ENCODE data around the gene FAM124A. TPM values are rescaled to one million over a fixed set of nuclear protein-coding genes. Genes with fewer than 3 reads are reported as not detected.

Gene FAM124A
- total and polyA plus RNA-seq, 2 donors (not counting 3 experiments of a cell fraction or from before 2014, with no cell fraction given) = 3.8 to 9.9 TPM

DNA sequence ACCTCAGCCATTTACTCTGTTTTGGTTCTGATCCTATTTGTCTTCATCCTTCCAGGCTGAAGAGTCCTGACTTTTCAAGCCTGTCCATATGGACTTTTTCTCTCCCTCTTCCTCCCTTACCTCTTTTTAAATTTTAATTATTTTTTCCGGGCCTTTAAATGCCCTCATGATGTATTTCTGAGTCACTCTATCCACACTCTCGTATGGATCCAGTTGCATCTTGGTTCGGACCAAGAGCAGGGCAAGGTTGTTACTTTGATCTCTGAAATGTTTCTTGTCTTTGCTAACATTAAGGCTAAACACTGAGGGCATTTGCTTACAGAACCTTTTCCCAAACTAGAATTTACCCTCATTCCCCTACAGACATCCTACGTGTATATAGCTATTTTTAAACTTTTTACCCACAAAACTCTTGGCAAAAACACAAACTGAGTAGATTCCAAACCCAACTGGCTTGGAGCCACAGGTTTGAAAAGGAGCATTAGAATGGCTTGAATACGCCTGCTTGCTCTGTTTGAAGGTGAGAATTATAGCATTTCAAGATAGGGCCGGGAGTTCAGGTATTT, 69.9 kb downstream of the FAM124A start:
- Histone ChIP-seq H3K4me2 (ENCODE audit: insufficient read depth, low read length) (no peak overlapping the region), H3K9ac (replicated peaks; ENCODE audit: extremely low read depth, insufficient read depth, low read length) (no peak overlapping the region), H3K4me3 (replicated peaks in 1 of 3; ENCODE audit: insufficient read depth in 1 of 3, low read depth in 1 of 3, low read length in 3 of 3) (no peak overlapping the region), H2AFZ (ENCODE audit: low read depth, low read length) (no peak overlapping the region), H3K27me3 (ENCODE audit: control insufficient read depth in 2 of 2, insufficient read depth in 2 of 2, low read length in 2 of 2) (peaks cover 0 to 5% of the 10 kb centered on the region in 2 experiments), H3K9me1 (replicated peaks; ENCODE audit: control insufficient read depth, extremely low read depth, insufficient read depth, low read length) (no peaks in the 10 kb centered on the region), H3K9me3 (replicated peaks; ENCODE audit: control insufficient read depth, insufficient read depth, low read length) (no peaks in the 10 kb centered on the region), H3K79me2 (ENCODE audit: control insufficient read depth, insufficient read depth, low read length) (no peaks in the 10 kb centered on the region), H3K4me1 (ENCODE audit: control insufficient read depth, extremely low read depth, insufficient read depth, low read length) (no peaks in the 10 kb centered on the region), H3K27ac (ENCODE audit: insufficient read depth, low read depth, low read length) (no peak overlapping the region), H4K20me1 (replicated peaks; ENCODE audit: control insufficient read depth, extremely low read depth, insufficient read depth, low read length) (no peaks in the 10 kb centered on the region), H3K36me3 (ENCODE audit: control insufficient read depth in 2 of 2, extremely low read depth in 1 of 2, insufficient read depth in 2 of 2, low read length in 2 of 2) (no peaks in the 10 kb centered on the region)
- no peak for DNase-seq (ENCODE audit: low read depth, low spot score)
- FAIRE-seq = no peak
- ChIA-PET POLR2A (no interaction called here), CTCF (interaction anchor here (0.6 kb wide), 1 partner anchor 167 kb away, joined by 3 read pairs; no protein-coding TSS in a partner anchor)
- TF ChIP-seq GATA2 (IDR thresholded peaks at IDR 0.05; ENCODE audit: insufficient read depth, insufficient read length, low read depth, low read length) (no peak), POLR2A (IDR thresholded peaks at IDR 0.05; ENCODE audit: low read depth, low read length) (no peak), MYC (IDR thresholded peaks at IDR 0.05; ENCODE audit: low read depth, low read length) (no peak), EZH2 (IDR thresholded peaks at IDR 0.05; ENCODE audit: borderline replicate concordance, low read depth, low read length, severe bottlenecking) (no peak), MAX (IDR thresholded peaks at IDR 0.05; ENCODE audit: insufficient read depth, insufficient read length) (no peak), JUN (IDR thresholded peaks at IDR 0.05; ENCODE audit: borderline replicate concordance, insufficient read depth, insufficient read length, low read depth) (no peak), FOS (IDR thresholded peaks at IDR 0.05; ENCODE audit: borderline replicate concordance, insufficient read depth, low read length) (no peak), POLR2AphosphoS5 (IDR thresholded peaks at IDR 0.05; ENCODE audit: insufficient read depth, low read depth, low read length) (no peak)
- TF ChIP-seq, protein P1, sequence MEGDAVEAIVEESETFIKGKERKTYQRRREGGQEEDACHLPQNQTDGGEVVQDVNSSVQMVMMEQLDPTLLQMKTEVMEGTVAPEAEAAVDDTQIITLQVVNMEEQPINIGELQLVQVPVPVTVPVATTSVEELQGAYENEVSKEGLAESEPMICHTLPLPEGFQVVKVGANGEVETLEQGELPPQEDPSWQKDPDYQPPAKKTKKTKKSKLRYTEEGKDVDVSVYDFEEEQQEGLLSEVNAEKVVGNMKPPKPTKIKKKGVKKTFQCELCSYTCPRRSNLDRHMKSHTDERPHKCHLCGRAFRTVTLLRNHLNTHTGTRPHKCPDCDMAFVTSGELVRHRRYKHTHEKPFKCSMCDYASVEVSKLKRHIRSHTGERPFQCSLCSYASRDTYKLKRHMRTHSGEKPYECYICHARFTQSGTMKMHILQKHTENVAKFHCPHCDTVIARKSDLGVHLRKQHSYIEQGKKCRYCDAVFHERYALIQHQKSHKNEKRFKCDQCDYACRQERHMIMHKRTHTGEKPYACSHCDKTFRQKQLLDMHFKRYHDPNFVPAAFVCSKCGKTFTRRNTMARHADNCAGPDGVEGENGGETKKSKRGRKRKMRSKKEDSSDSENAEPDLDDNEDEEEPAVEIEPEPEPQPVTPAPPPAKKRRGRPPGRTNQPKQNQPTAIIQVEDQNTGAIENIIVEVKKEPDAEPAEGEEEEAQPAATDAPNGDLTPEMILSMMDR (IDR thresholded peaks at IDR 0.05; ENCODE audit: extremely low read depth in 1 of 2, insufficient read depth in 1 of 2, low read depth in 1 of 2, low read length in 2 of 2) = no peak
- intact Hi-C loops (cut with micrococcal nuclease) (no loop called here), dilution Hi-C loops (cut with MboI; ENCODE audit: extremely low pct_ligation_motif_present, low sequenced_read_pairs) (no loop called here)
- no TSS peak for BruUV-seq (replicated peaks)

Data from endothelial cell of umbilical vein (primary cell).